Pancreas (tissue), 10 donors: ENCODE measurements around the gene ITPKB. TPM values are rescaled to one million over a fixed set of nuclear protein-coding genes. Genes with fewer than 3 reads are reported as not detected.

Experiments used
- ATAC-seq, 4 donors: fragments of 200-7000 bp; cut with Tn5 transposase; one replicate each; pipeline versions ENCODE4 v1.8.0 to v1.9.1; 2020; ENCODE audit warnings: mild to moderate bottlenecking in 4 of 4, moderate library complexity in 4 of 4
- DNase-seq, 6 donors: peaks; one replicate each; pipeline ENCODE4 v3.0.0-alpha.2; 2020
- FAIRE-seq: peaks from 2 replicates; lab custom pipeline; 2012; peaks lifted over from hg19 to GRCh38; lab: Jason Lieb, UNC
- H3K27ac ChIP-seq, 4 donors: fragments of 200-600 bp; sonication (generic); 1 replicate in 3 of 4; 2 replicates in 1 of 4; pipeline versions ENCODE4 v1.5.0 to v1.8.0; 2020
- H3K27me3 ChIP-seq, 4 donors: fragments of 200-600 bp; one replicate each; pipeline ENCODE4 v1.8.0; 2021
- H3K36me3 ChIP-seq, 3 donors: fragments of 200-600 bp; sonication (generic) in 1 of 3; one replicate each; pipeline versions ENCODE4 v1.5.0 to v1.8.0; 2020 to 2021
- H3K4me1 ChIP-seq, 3 donors: fragments of 200-600 bp; one replicate each; pipeline ENCODE4 v1.8.0; 2021
- H3K4me3 ChIP-seq, 4 donors: fragments of 200-600 bp; sonication (generic) in 2 of 4; one replicate each; pipeline versions ENCODE4 v1.5.0 to v1.8.0; 2020 to 2021
- H3K9me3 ChIP-seq, 4 donors: fragments of 200-600 bp; one replicate each; pipeline ENCODE4 v1.8.0; 2021
- WGBS, 2 donors: extraction: QIAGEN DNeasy Blood & Tissue Kit; methylation state at CpG; one replicate each; pipeline ENCODE4 v1.1.7; 2013; 5-methylcytosine and 5-hydroxymethylcytosine counted together
- intact Hi-C, 3 donors: fragments of 100-400 bp; cut with DNase I; formaldehyde crosslinking; loops; one replicate each; pipeline versions ENCODE4 v1.11.1 to v1.14.2; 2022
- polyA plus RNA-seq, 2 donors: library from polyadenylated mRNA; stranded (reverse); fragments of 200-250 nt; gene quantifications; one replicate each; pipeline ENCODE4 v1.2.3, GENCODE V29; 2013
- total RNA-seq, 6 donors: library from RNA; stranded (reverse); fragmentation: NEBNext Ultra II Directional in 4 of 6; extraction: Animal tissue kit (Norgen Biotek cat#: 25700) in 4 of 6; gene quantifications; one replicate each; pipeline versions ENCODE4 v1.2.1 to v1.2.4, GENCODE V29; 2021 to 2023
- TF ChIP-seq, protein P1 (sequence below), 4 donors: fragments of 200-600 bp; sonication (generic) in 3 of 4; IDR thresholded peaks; one replicate each; pipeline versions ENCODE4 v1.5.0 to v1.8.0; 2021; ENCODE audit warnings: antibody characterized with exemption in 4 of 4
- donor health status: healthy with polysubstance abuse.
- donor health status: DM: no; HTN: no; CAD: no; lungs with moderate emphysema.
- donor health status: DM: no; HTN: no; CAD: no.
- donor health status: control.
- donor health status: control.
- donor health status: Bipolar disorder and iron deficiency.
- donor health status: DM: yes; HTN: yes; CAD: no.
- donor health status: DM: no; HTN: no; CAD: no.
- donor health status: DM: no; HTN: no; CAD: no.
- donor health status: DM: yes; HTN: yes; CAD: no.

ITPKB gene
- total and polyA plus RNA-seq, 8 donors = 3.8 to 13.9 (median 5.5) TPM

- DNase-seq (no peak), ATAC-seq (no peak), FAIRE-seq (no peak)
- intact Hi-C loops = no loop called here
- H3K4me3 ChIP-seq = no peak overlapping the region
- H3K27ac ChIP-seq = no peak overlapping the region
- no peaks in the 10 kb centered on the region for H3K4me1 ChIP-seq
- H3K27me3 ChIP-seq = no peaks in the 10 kb centered on the region
- TF ChIP-seq, protein P1, sequence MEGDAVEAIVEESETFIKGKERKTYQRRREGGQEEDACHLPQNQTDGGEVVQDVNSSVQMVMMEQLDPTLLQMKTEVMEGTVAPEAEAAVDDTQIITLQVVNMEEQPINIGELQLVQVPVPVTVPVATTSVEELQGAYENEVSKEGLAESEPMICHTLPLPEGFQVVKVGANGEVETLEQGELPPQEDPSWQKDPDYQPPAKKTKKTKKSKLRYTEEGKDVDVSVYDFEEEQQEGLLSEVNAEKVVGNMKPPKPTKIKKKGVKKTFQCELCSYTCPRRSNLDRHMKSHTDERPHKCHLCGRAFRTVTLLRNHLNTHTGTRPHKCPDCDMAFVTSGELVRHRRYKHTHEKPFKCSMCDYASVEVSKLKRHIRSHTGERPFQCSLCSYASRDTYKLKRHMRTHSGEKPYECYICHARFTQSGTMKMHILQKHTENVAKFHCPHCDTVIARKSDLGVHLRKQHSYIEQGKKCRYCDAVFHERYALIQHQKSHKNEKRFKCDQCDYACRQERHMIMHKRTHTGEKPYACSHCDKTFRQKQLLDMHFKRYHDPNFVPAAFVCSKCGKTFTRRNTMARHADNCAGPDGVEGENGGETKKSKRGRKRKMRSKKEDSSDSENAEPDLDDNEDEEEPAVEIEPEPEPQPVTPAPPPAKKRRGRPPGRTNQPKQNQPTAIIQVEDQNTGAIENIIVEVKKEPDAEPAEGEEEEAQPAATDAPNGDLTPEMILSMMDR (IDR thresholded peaks at IDR 0.05) = no peak
- H3K36me3 ChIP-seq = no peaks in the 10 kb centered on the region
- WGBS, 2 donors = 83 to 86% methylated on average over 7 of the region's 7 CpGs
- H3K9me3 ChIP-seq = no peaks in the 10 kb centered on the region
These were observed 43.7 kb downstream of the ITPKB start for GRCh38 chr1:226695335-226695900.

DNA sequence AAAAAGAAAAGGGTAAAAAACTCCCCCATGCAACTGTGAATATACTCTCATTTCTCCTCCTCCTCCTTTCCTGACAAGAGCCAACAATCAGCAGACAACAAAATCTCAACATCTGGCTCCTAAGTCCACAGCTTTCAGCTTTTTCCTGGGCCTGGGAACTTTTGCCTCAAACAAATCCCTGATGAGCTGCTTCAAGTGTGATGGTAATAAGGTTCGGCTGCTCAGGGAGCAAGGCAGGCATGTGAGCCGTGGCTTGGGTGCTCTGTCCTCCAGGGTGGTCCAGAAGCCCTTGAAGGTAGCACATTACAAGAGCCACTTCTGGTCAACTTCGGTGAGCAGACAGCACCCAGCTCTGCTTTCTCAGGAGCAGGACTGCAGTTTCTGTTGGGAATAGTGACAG, 46.3 kb downstream of the ITPKB start:
- 80 to 90% methylated on average over 3 of the region's 3 CpGs for WGBS, 2 donors
- ATAC-seq = no peak
- no peaks in the 10 kb centered on the region for H3K36me3 ChIP-seq
- TF ChIP-seq, protein P1 (IDR thresholded peaks at IDR 0.05) = no peak
- no peak for DNase-seq
- H3K9me3 ChIP-seq = no peaks in the 10 kb centered on the region
- no peak for FAIRE-seq
- H3K4me3 ChIP-seq = no peak overlapping the region
- intact Hi-C loops = no loop called here
- H3K27me3 ChIP-seq = no peaks in the 10 kb centered on the region
- no peak overlapping the region for H3K27ac ChIP-seq
- no peaks in the 10 kb centered on the region for H3K4me1 ChIP-seq

DNA sequence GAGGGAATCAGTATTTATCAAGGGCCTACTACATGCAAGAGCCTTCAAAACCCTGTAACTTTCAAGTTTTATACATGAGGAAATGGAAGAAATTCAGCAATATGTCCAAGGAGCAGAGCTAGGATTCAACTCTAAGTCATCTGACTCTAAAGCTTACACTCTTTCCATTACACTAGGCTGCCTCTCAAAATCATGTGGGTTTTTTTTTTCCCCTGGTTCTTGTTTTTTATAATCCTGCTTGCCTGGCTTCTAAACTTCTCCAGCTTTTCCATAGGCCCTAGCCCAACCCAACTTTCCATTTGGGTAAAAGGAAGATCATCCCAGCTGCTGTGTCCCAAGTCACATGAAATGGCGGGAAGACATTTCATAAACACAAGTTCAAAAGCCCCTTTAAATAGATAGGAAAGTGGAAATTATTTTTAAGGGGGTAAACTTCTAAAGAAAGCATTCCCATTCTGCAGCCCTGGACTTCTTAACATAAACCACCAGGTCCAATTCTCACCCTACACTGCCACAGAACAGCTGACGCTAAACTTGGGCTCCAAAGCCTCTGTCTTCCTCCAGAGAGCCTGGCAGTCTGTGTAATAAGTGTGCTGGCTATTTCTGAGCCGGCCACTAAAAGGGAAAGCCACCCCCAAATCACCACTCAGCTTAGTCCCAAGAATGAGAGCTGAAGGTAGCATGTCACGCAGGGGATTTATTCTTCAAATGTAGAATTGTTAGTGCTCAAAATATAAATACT, 46.9 kb downstream of the ITPKB start:
- Histone ChIP-seq H3K9me3 (no peaks in the 10 kb centered on the region), H3K4me3 (no peak overlapping the region), H3K36me3 (no peaks in the 10 kb centered on the region), H3K27me3 (no peaks in the 10 kb centered on the region), H3K27ac (no peak overlapping the region), H3K4me1 (no peaks in the 10 kb centered on the region)
- 91 to 92% methylated on average over 4 of the region's 4 CpGs for WGBS, 2 donors
- FAIRE-seq (no peak), ATAC-seq (no peak), DNase-seq (no peak)
- intact Hi-C loops = no loop called here
- TF ChIP-seq, protein P1 (IDR thresholded peaks at IDR 0.05) = no peak

GRCh38 chr1:226691247-226691646, 47.8 kb downstream of the ITPKB start:
- 65 to 75% methylated on average over 4 of the region's 4 CpGs for WGBS, 2 donors
- TF ChIP-seq, protein P1 (IDR thresholded peaks at IDR 0.05) = no peak
- ATAC-seq = peak in 1 of 4 donors; percentile 34

DNA sequence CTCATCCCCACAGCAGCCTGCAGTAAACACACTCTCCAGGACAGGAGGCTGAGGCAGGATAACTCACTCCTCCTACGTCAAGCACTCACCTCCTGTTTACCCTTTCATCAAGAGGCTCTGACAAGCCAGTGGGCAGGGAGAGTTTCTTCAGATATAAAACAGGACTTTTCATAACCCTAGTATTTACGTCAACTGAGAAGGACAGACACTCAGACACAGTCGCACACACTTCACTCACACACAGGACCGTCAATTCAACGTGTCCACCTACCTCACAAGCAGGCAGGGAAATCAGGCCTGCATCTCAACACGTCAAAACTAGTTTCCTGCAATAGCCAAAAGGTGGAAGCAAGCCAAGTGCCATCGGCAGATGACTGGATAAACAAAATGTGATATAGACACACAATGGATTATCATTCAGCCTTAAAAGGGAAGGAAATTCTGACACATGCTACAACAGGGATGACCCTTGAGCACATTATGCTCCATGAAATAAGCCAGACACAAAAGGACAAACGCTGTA, 48.6 kb downstream of the ITPKB start:
- no peak overlapping the region for H3K4me3 ChIP-seq

More at GRCh38 chr1:226691247-226691646, 47.8 kb downstream of the ITPKB start:
- Histone ChIP-seq H3K4me1 (no peaks in the 10 kb centered on the region), H3K36me3 (no peaks in the 10 kb centered on the region), H3K9me3 (no peaks in the 10 kb centered on the region), H3K27ac (no peak overlapping the region), H3K27me3 (no peaks in the 10 kb centered on the region), H3K4me3 (no peak overlapping the region)
- FAIRE-seq = no peak
- no peak for DNase-seq
- intact Hi-C loops = no loop called here

More for the DNA sequence above, 48.6 kb downstream of the ITPKB start:
- intact Hi-C loops = no loop called here
- H3K27ac ChIP-seq = no peak overlapping the region
- no peaks in the 10 kb centered on the region for H3K27me3 ChIP-seq
- WGBS, 2 donors = 76 to 79% methylated on average over 8 of the region's 8 CpGs
- TF ChIP-seq, protein P1 (IDR thresholded peaks at IDR 0.05) = no peak
- DNase-seq (no peak), FAIRE-seq (peak; percentile 17), ATAC-seq (peak in 1 of 4 donors; percentile 10)
- H3K4me1 ChIP-seq = no peaks in the 10 kb centered on the region
- H3K9me3 ChIP-seq = no peaks in the 10 kb centered on the region
- no peaks in the 10 kb centered on the region for H3K36me3 ChIP-seq
